Upper lobe of right lung (tissue), 1 donor: ENCODE data around the gene TTLL13. TPM values are rescaled to one million over a fixed set of nuclear protein-coding genes. Genes with fewer than 3 reads are reported as not detected.
"Not testable (repeated sequence)": the region's sequence is repeated elsewhere in the genome, so short reads cannot be mapped to it uniquely, and the experiment has no call there.

ENCODE experiments used
- ATAC-seq: fragments of 200-7000 bp; cut with Tn5 transposase; one replicate; pipeline ENCODE4 v1.9.1; 2020; ENCODE audit warnings: mild to moderate bottlenecking, moderate library complexity
- DNase-seq: peaks from one replicate; pipeline ENCODE4 v3.0.0-alpha.2; 2020
- H3K27ac ChIP-seq: fragments of 200-600 bp; one replicate; pipeline ENCODE4 v1.8.0; 2022
- H3K27me3 ChIP-seq: fragments of 200-600 bp; one replicate; pipeline ENCODE4 v1.8.0; 2022; ENCODE audit warnings: mild to moderate bottlenecking
- H3K36me3 ChIP-seq: fragments of 200-600 bp; one replicate; pipeline ENCODE4 v1.8.0; 2022
- H3K4me1 ChIP-seq: fragments of 200-600 bp; one replicate; pipeline ENCODE4 v1.8.0; 2022
- H3K4me3 ChIP-seq: fragments of 200-600 bp; one replicate; pipeline ENCODE4 v1.8.0; 2022; ENCODE audit warnings: mild to moderate bottlenecking
- H3K9me3 ChIP-seq: fragments of 200-600 bp; one replicate; pipeline ENCODE4 v1.8.0; 2022
- CTCF ChIP-seq: fragments of 200-600 bp; IDR thresholded peaks from one replicate; pipeline ENCODE4 v1.8.0; 2022; ENCODE audit warnings: antibody characterized with exemption
- intact Hi-C: fragments of 100-400 bp; cut with DNase I; formaldehyde crosslinking; loops from one replicate; pipeline ENCODE4 v1.11.0; 2022
- total RNA-seq: library from RNA; stranded (reverse); fragmentation: NEBNext Ultra II Directional; extraction: Animal tissue kit (Norgen Biotek cat#: 25700); gene quantifications from one replicate; pipeline ENCODE4 v1.2.1, GENCODE V29; 2021
- donor health status: DM: no; HTN: yes; CAD: no; lungs with severe emphysema.

TTLL13 gene
- total RNA-seq, 1 donor from 2014 or later = not detected

DNA sequence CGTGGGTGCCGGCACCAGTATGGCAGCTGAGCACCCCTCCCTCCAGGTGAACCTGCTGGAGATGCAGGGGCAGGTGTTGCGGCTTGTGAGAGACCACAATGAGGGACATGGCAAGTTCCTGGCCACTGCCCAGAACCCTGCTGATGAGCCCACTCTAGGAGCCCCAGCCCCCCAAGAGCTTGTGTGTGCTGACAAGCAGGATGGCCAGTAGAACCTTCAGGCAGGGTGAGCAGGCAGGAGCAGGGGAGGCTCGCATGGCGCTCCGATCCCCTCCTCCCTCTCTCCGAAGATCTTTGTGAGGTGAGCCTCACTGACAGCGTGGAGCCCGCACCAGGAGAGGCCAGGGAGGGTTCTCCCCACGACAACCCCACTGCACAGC is 45.9 kb downstream of the TTLL13 start:
- no peak for DNase-seq
- Histone ChIP-seq H3K4me1 (no peaks in the 10 kb centered on the region), H3K9me3 (no peaks in the 10 kb centered on the region), H3K36me3 (no peaks in the 10 kb centered on the region), H3K27me3 (no peaks in the 10 kb centered on the region), H3K4me3 (no peak overlapping the region), H3K27ac (no peak overlapping the region)
- no peak for TF ChIP-seq CTCF
- intact Hi-C loops = no loop called here
- ATAC-seq = no peak

GRCh38 chr15:90296316-90296884 is 47.0 kb downstream of the TTLL13 start:
- H3K36me3 ChIP-seq, H3K27me3 ChIP-seq, intact Hi-C loops, H3K27ac ChIP-seq, DNase-seq, ATAC-seq, H3K4me3 ChIP-seq, H3K9me3 ChIP-seq, H3K4me1 ChIP-seq: not testable (repeated sequence)

- no peak for TF ChIP-seq CTCF
- intact Hi-C loops = no loop called here
- Histone ChIP-seq H3K9me3 (no peaks in the 10 kb centered on the region), H3K36me3 (no peaks in the 10 kb centered on the region), H3K27me3 (no peaks in the 10 kb centered on the region), H3K27ac (no peak overlapping the region), H3K4me1 (no peaks in the 10 kb centered on the region), H3K4me3 (no peak overlapping the region)
- no peak for ATAC-seq
- no peak for DNase-seq
These were observed 47.7 kb downstream of the TTLL13 start for GRCh38 chr15:90297021-90297420.

DNA sequence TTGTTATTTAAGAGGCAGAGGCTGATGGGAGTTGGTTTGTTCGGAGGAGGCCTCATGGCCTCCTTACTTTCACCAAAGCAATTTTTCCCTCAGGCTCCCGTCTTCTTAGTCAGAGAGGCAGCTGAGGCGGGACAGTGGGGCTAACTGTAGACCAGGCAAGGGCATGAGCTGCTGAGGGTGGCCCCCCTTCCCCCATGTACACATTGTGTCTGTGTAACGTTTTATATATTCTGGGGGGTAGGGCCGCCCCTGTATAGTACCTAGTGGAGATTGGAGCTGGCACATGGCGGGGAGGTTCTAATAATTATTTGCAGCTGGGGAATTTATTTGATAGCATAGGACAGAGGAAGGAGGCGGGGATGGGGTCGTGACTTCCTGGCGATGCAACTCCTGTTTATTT is 51.2 kb downstream of the TTLL13 start:
- H3K27me3 ChIP-seq = no peaks in the 10 kb centered on the region
- H3K9me3 ChIP-seq = no peaks in the 10 kb centered on the region
- no peak overlapping the region for H3K4me3 ChIP-seq
- H3K4me1 ChIP-seq = no peaks in the 10 kb centered on the region
- TF ChIP-seq CTCF = no peak
- no peak overlapping the region for H3K27ac ChIP-seq
- intact Hi-C loops = no loop called here
- no peaks in the 10 kb centered on the region for H3K36me3 ChIP-seq
- no peak for DNase-seq
- peak; percentile 31 for ATAC-seq

GRCh38 chr15:90300988-90301706 is 51.8 kb downstream of the TTLL13 start:
- H3K36me3 ChIP-seq = no peaks in the 10 kb centered on the region
- H3K9me3 ChIP-seq = no peaks in the 10 kb centered on the region
- H3K27me3 ChIP-seq = no peaks in the 10 kb centered on the region
- peaks cover 1% of the 10 kb centered on the region for H3K4me1 ChIP-seq
- TF ChIP-seq CTCF = peak; percentile 76
- no peak overlapping the region for H3K4me3 ChIP-seq
- no peak overlapping the region for H3K27ac ChIP-seq
- ATAC-seq (peak; percentile 81), DNase-seq (peak; percentile 81)
- intact Hi-C loops = no loop called here

DNA sequence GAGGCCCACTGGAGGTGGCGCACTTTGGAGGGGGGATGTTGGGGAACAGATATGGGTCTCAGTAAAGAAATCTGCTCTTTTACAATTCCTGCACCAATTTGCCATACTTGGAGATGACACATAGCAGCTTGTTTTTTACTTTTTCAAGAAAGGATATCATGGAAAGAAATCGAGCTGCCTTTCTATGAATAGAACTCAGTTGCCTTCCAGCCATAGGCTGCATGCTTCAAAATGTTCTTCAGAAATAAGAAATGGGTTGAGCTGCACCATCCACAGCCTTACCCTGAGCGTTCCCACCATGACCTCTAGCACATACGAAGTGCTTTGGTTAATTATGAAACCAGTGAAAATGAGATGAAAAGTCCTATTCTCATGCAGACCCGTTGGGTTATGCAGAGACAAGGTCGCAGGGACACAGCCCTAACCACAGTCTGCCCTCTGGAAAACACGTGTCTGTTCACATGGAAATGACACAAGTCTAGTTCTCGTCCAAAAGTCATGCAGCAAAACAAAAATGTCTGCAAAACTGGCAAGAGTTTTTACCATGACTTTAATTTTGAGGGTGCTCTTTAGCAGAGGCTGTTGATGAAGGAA is 52.4 kb downstream of the TTLL13 start:
- TF ChIP-seq CTCF = no peak
- ATAC-seq (no peak), DNase-seq (no peak)
- Histone ChIP-seq H3K27me3 (no peaks in the 10 kb centered on the region), H3K27ac (no peak overlapping the region), H3K9me3 (no peaks in the 10 kb centered on the region), H3K4me1 (peaks cover 8% of the 10 kb centered on the region), H3K4me3 (no peak overlapping the region), H3K36me3 (no peaks in the 10 kb centered on the region)
- intact Hi-C loops = no loop called here

DNA sequence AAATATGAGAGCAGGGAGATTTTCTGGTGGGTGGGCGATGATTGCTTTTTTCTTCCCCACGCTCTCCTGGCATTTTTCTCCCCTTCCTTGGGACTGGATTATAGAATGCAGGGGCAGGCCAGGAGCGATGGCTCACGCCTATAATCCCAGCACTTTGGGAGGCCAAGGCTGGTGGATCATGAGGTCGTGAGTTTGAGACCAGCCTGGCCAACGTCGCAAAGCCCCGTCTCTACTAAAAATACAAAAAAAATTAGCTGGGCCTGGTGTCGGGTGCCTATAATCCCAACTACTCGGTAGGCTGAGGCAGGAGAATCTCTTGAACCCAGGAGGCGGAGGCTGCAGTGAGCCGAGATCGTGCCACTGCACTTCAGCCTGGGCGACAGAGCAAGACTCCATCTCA is 56.0 kb downstream of the TTLL13 start:
- intact Hi-C loops, DNase-seq, H3K27ac ChIP-seq, H3K4me3 ChIP-seq, H3K36me3 ChIP-seq, ATAC-seq, H3K27me3 ChIP-seq, H3K9me3 ChIP-seq: not testable (repeated sequence)
- peaks cover 12% of the 10 kb centered on the region for H3K4me1 ChIP-seq
